Lung (tissue), 12 donors: ENCODE measurements around the gene PRKN. TPM values are rescaled to one million over a fixed set of nuclear protein-coding genes. Genes with fewer than 3 reads are reported as not detected.
A peak's percentile ranks its signal among the peaks of the same experiment; 100 is the strongest.

Experiments
- ATAC-seq: fragments of 200-7000 bp; cut with Tn5 transposase; one replicate; pipeline ENCODE4 v1.9.1; 2020; ENCODE audit warnings: moderate number of reproducible peaks; ENCODE audit not compliant: insufficient read depth, low FRiP score
- DNase-seq, 3 donors: peaks; one replicate each; pipeline ENCODE4 v3.0.0-alpha.2; 2013 to 2017
- H3K27ac ChIP-seq, 2 donors: one replicate each; pipeline ENCODE4 v1.5.1; 2013; ENCODE audit warnings: mild to moderate bottlenecking in 2 of 2, moderate library complexity in 2 of 2, control low read depth in 1 of 2, inconsistent platforms in 1 of 2, low read depth in 1 of 2, low read length in 1 of 2
- H3K27me3 ChIP-seq, 3 donors: one replicate each; pipeline ENCODE4 v1.5.1; 2013; ENCODE audit warnings: low read length in 2 of 3; ENCODE audit not compliant: control insufficient read depth in 3 of 3, insufficient read depth in 3 of 3
- H3K36me3 ChIP-seq, 4 donors: one replicate each; pipeline ENCODE4 v1.5.1; 2013; ENCODE audit warnings: low read length in 4 of 4, mild to moderate bottlenecking in 1 of 4, moderate library complexity in 1 of 4; ENCODE audit not compliant: control insufficient read depth in 4 of 4, insufficient read depth in 4 of 4
- H3K4me1 ChIP-seq, 5 donors: one replicate each; pipeline ENCODE4 v1.5.1; 2013; ENCODE audit warnings: low read length in 5 of 5, mild to moderate bottlenecking in 2 of 5, moderate library complexity in 1 of 5; ENCODE audit not compliant: control insufficient read depth in 5 of 5, insufficient read depth in 5 of 5
- H3K4me3 ChIP-seq: one replicate; pipeline ENCODE4 v1.5.1; 2013; ENCODE audit warnings: mild to moderate bottlenecking, control low read depth, moderate library complexity
- H3K9ac ChIP-seq, 2 donors: one replicate each; pipeline ENCODE4 v1.5.1; 2013; ENCODE audit warnings: low read length in 2 of 2, control low read depth in 1 of 2; ENCODE audit not compliant: insufficient read depth in 1 of 2
- H3K9me3 ChIP-seq, 4 donors: one replicate each; pipeline ENCODE4 v1.5.1; 2013; ENCODE audit warnings: low read length in 3 of 4, mild to moderate bottlenecking in 1 of 4, moderate library complexity in 1 of 4; ENCODE audit not compliant: control insufficient read depth in 4 of 4, insufficient read depth in 3 of 4
- WGBS, 2 donors: extraction: QIAGEN DNeasy Blood & Tissue Kit; methylation state at CpG; one replicate each; pipeline ENCODE4 v1.1.7; 2013; 5-methylcytosine and 5-hydroxymethylcytosine counted together
- polyA plus RNA-seq, 2 donors: library from polyadenylated mRNA; stranded (reverse); fragments of 200-250 nt; gene quantifications; one replicate each; pipeline ENCODE4 v1.2.1, GENCODE V29; 2013
- total RNA-seq, 2 donors: library from RNA; depleted of rRNA in 1 of 2; stranded (reverse); fragments of >200 nt in 1 of 2; gene quantifications; one replicate each; pipeline ENCODE4 v1.2.1, GENCODE V29; 2014 to 2021
- TF ChIP-seq, protein P1 (sequence below): IDR thresholded peaks from 2 replicates; pipeline ENCODE4 v1.5.1; 2012; ENCODE audit warnings: mild to moderate bottlenecking; ENCODE audit errors: control extremely low read depth, extremely low read depth
- donor health status: control.
- donor health status: control.
- donor health status: Bipolar disorder and iron deficiency.
- donor health status: healthy.
- donor health status: DM: yes; HTN: yes; CAD: no.

PRKN gene
- total and polyA plus RNA-seq, 4 donors, result 0.27 to 11.2 (median 3.1) TPM

GRCh38 chr6:161305860-161306259 is 1421.7 kb downstream of the PRKN start:
- H3K9ac ChIP-seq, result no peak overlapping the region
- H3K4me1 ChIP-seq, result no peaks in the 10 kb centered on the region
- TF ChIP-seq, protein P1, sequence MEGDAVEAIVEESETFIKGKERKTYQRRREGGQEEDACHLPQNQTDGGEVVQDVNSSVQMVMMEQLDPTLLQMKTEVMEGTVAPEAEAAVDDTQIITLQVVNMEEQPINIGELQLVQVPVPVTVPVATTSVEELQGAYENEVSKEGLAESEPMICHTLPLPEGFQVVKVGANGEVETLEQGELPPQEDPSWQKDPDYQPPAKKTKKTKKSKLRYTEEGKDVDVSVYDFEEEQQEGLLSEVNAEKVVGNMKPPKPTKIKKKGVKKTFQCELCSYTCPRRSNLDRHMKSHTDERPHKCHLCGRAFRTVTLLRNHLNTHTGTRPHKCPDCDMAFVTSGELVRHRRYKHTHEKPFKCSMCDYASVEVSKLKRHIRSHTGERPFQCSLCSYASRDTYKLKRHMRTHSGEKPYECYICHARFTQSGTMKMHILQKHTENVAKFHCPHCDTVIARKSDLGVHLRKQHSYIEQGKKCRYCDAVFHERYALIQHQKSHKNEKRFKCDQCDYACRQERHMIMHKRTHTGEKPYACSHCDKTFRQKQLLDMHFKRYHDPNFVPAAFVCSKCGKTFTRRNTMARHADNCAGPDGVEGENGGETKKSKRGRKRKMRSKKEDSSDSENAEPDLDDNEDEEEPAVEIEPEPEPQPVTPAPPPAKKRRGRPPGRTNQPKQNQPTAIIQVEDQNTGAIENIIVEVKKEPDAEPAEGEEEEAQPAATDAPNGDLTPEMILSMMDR, result no peak
- ATAC-seq (no peak), DNase-seq (no peak)
- H3K27me3 ChIP-seq, result no peaks in the 10 kb centered on the region
- no peaks in the 10 kb centered on the region for H3K36me3 ChIP-seq
- no peak overlapping the region for H3K27ac ChIP-seq
- 70 to 79% methylated on average over 4 of the region's 4 CpGs for WGBS, 2 donors
- H3K9me3 ChIP-seq, result no peaks in the 10 kb centered on the region
- H3K4me3 ChIP-seq, result no peak overlapping the region

GRCh38 chr6:161303628-161304340 is 1423.8 kb downstream of the PRKN start:
- TF ChIP-seq, protein P1, result no peak
- no peak for ATAC-seq
- no peaks in the 10 kb centered on the region for H3K4me1 ChIP-seq
- H3K9ac ChIP-seq, result no peak overlapping the region
- H3K36me3 ChIP-seq, result no peaks in the 10 kb centered on the region
- no peak overlapping the region for H3K4me3 ChIP-seq
- no peak for DNase-seq
- H3K27me3 ChIP-seq, result no peaks in the 10 kb centered on the region
- WGBS, 2 donors, result 96% methylated on average over 16 of the region's 16 CpGs
- H3K27ac ChIP-seq, result no peak overlapping the region
- H3K9me3 ChIP-seq, result no peaks in the 10 kb centered on the region

DNA sequence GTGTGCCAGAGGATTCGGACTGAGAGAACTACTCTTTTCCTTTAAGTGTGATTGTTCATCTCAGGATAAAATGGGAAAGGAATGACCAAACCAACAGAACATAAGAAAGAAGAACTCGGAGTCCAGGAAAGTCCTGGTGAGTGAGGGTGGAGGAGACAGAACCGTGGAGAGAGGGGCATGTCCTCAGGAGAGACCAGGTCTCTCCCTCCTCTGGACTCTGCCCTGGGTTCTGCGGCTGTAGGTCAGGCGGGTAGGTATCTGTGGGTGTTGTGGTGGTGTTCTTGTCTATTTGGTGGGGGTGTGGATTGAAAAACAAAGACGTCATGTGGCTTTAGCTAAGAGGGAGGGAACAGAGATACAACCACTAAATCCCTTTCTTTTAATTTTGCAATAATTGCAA is 1424.6 kb downstream of the PRKN start:
- no peaks in the 10 kb centered on the region for H3K27me3 ChIP-seq
- no peaks in the 10 kb centered on the region for H3K9me3 ChIP-seq
- H3K36me3 ChIP-seq, result no peaks in the 10 kb centered on the region
- 88 to 91% methylated on average over 6 of the region's 6 CpGs for WGBS, 2 donors
- no peak overlapping the region for H3K9ac ChIP-seq
- H3K4me1 ChIP-seq, result no peaks in the 10 kb centered on the region
- DNase-seq (no peak), ATAC-seq (no peak)
- TF ChIP-seq, protein P1, result no peak
- no peak overlapping the region for H3K27ac ChIP-seq
- no peak overlapping the region for H3K4me3 ChIP-seq

GRCh38 chr6:161301338-161301737 is 1426.2 kb downstream of the PRKN start:
- WGBS, 2 donors, result 35 to 67% methylated on average over 2 of the region's 2 CpGs
- Histone ChIP-seq H3K4me3 (no peak overlapping the region), H3K9ac (no peak overlapping the region), H3K4me1 (no peaks in the 10 kb centered on the region), H3K27ac (no peak overlapping the region), H3K9me3 (no peaks in the 10 kb centered on the region), H3K27me3 (no peaks in the 10 kb centered on the region), H3K36me3 (no peaks in the 10 kb centered on the region)
- TF ChIP-seq, protein P1, result no peak
- DNase-seq (peak in 2 of 3 donors; percentile 19 to 47), ATAC-seq (peak; percentile 85)
